Measurements from ENCODE around the gene DYNC1H1. TPM values are rescaled to one million over a fixed set of nuclear protein-coding genes. Genes with fewer than 3 reads are reported as not detected.

The DYNC1H1 gene
- total and polyA plus RNA-seq, 2 of the 13 experiments (the other 11 are each of a cell fraction or from before 2014, with no cell fraction given) = 74.4 to 239 TPM

DNA sequence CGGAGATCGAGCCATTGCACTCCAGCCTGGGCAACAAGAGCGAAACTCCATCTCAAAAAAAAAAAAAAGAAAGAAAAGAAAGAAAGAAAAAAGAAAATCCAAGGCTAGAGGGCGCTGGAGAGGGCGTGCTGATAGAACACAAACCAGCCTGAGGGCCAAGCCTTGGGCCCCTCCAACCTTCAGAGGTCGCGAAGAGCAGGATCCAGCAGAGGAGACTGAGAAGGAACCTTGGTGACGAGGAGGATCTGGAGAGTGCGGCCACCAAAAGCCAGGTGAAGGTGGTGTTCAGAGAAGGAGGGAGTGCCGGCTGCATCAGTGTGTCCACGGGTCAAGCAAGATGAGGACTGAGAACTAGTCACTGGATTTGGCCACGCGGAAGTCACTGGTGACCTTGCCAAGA is 4.1 kb upstream of the DYNC1H1 start (continued):
- TF ChIP-seq, protein P1, sequence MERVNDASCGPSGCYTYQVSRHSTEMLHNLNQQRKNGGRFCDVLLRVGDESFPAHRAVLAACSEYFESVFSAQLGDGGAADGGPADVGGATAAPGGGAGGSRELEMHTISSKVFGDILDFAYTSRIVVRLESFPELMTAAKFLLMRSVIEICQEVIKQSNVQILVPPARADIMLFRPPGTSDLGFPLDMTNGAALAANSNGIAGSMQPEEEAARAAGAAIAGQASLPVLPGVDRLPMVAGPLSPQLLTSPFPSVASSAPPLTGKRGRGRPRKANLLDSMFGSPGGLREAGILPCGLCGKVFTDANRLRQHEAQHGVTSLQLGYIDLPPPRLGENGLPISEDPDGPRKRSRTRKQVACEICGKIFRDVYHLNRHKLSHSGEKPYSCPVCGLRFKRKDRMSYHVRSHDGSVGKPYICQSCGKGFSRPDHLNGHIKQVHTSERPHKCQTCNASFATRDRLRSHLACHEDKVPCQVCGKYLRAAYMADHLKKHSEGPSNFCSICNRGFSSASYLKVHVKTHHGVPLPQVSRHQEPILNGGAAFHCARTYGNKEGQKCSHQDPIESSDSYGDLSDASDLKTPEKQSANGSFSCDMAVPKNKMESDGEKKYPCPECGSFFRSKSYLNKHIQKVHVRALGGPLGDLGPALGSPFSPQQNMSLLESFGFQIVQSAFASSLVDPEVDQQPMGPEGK (CRISPR knock-in tag; IDR thresholded peaks at IDR 0.05) = no peak
- TF ChIP-seq ZNF431 (CRISPR knock-in tag; IDR thresholded peaks at IDR 0.05; ENCODE audit: borderline replicate concordance, low read depth) = no peak
- TF ChIP-seq, protein P2, sequence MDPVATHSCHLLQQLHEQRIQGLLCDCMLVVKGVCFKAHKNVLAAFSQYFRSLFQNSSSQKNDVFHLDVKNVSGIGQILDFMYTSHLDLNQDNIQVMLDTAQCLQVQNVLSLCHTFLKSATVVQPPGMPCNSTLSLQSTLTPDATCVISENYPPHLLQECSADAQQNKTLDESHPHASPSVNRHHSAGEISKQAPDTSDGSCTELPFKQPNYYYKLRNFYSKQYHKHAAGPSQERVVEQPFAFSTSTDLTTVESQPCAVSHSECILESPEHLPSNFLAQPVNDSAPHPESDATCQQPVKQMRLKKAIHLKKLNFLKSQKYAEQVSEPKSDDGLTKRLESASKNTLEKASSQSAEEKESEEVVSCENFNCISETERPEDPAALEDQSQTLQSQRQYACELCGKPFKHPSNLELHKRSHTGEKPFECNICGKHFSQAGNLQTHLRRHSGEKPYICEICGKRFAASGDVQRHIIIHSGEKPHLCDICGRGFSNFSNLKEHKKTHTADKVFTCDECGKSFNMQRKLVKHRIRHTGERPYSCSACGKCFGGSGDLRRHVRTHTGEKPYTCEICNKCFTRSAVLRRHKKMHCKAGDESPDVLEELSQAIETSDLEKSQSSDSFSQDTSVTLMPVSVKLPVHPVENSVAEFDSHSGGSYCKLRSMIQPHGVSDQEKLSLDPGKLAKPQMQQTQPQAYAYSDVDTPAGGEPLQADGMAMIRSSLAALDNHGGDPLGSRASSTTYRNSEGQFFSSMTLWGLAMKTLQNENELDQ (CRISPR knock-in tag; IDR thresholded peaks at IDR 0.05; ENCODE audit: borderline replicate concordance) = no peak
- TF ChIP-seq, protein P3, sequence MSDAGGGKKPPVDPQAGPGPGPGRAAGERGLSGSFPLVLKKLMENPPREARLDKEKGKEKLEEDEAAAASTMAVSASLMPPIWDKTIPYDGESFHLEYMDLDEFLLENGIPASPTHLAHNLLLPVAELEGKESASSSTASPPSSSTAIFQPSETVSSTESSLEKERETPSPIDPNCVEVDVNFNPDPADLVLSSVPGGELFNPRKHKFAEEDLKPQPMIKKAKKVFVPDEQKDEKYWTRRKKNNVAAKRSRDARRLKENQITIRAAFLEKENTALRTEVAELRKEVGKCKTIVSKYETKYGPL (CRISPR knock-in tag; IDR thresholded peaks at IDR 0.05) = no peak
- TF ChIP-seq PAF1 (CRISPR knock-in tag; IDR thresholded peaks at IDR 0.05) = no peak
- no peak for TF ChIP-seq ZNF839 (CRISPR knock-in tag; IDR thresholded peaks at IDR 0.05; ENCODE audit: borderline replicate concordance)
- no peak for TF ChIP-seq LCORL (IDR thresholded peaks at IDR 0.05)
- TF ChIP-seq LCORL (CRISPR knock-in tag; IDR thresholded peaks at IDR 0.05) = no peak
- no peak for TF ChIP-seq AGO1 (IDR thresholded peaks at IDR 0.05; ENCODE audit: low read depth, low read length, poor library complexity, severe bottlenecking)
- no peak for TF ChIP-seq ZEB1 (IDR thresholded peaks at IDR 0.05; ENCODE audit: insufficient replicate concordance, low read depth)
- no peak for TF ChIP-seq NAIF1 (CRISPR knock-in tag; IDR thresholded peaks at IDR 0.05; ENCODE audit: borderline replicate concordance)
- TF ChIP-seq, protein P4, sequence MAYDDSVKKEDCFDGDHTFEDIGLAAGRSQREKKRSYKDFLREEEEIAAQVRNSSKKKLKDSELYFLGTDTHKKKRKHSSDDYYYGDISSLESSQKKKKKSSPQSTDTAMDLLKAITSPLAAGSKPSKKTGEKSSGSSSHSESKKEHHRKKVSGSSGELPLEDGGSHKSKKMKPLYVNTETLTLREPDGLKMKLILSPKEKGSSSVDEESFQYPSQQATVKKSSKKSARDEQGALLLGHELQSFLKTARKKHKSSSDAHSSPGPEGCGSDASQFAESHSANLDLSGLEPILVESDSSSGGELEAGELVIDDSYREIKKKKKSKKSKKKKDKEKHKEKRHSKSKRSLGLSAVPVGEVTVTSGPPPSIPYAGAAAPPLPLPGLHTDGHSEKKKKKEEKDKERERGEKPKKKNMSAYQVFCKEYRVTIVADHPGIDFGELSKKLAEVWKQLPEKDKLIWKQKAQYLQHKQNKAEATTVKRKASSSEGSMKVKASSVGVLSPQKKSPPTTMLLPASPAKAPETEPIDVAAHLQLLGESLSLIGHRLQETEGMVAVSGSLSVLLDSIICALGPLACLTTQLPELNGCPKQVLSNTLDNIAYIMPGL (CRISPR knock-in tag; IDR thresholded peaks at IDR 0.05; ENCODE audit: borderline replicate concordance in 1 of 2, low read depth in 1 of 2) = peak in 1 of 2 experiments; percentile 55; a peak in 1 of 4 replicates
- TF ChIP-seq MZF1 (CRISPR knock-in tag; IDR thresholded peaks at IDR 0.05; ENCODE audit: borderline replicate concordance) = no peak
- TF ChIP-seq KDM6A (CRISPR knock-in tag; IDR thresholded peaks at IDR 0.05; ENCODE audit: low read depth) = no peak
- TF ChIP-seq U2AF2 (IDR thresholded peaks at IDR 0.05; ENCODE audit: low read depth, low read length) = no peak
- TF ChIP-seq, protein P5, sequence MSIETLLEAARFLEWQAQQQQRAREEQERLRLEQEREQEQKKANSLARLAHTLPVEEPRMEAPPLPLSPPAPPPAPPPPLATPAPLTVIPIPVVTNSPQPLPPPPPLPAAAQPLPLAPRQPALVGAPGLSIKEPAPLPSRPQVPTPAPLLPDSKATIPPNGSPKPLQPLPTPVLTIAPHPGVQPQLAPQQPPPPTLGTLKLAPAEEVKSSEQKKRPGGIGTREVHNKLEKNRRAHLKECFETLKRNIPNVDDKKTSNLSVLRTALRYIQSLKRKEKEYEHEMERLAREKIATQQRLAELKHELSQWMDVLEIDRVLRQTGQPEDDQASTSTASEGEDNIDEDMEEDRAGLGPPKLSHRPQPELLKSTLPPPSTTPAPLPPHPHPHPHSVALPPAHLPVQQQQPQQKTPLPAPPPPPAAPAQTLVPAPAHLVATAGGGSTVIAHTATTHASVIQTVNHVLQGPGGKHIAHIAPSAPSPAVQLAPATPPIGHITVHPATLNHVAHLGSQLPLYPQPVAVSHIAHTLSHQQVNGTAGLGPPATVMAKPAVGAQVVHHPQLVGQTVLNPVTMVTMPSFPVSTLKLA (IDR thresholded peaks at IDR 0.05) = 0 out of 2 replicates have a peak, but pooled peaks have one; percentile 0
- TF ChIP-seq, protein P6, sequence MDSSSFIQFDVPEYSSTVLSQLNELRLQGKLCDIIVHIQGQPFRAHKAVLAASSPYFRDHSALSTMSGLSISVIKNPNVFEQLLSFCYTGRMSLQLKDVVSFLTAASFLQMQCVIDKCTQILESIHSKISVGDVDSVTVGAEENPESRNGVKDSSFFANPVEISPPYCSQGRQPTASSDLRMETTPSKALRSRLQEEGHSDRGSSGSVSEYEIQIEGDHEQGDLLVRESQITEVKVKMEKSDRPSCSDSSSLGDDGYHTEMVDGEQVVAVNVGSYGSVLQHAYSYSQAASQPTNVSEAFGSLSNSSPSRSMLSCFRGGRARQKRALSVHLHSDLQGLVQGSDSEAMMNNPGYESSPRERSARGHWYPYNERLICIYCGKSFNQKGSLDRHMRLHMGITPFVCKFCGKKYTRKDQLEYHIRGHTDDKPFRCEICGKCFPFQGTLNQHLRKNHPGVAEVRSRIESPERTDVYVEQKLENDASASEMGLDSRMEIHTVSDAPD (CRISPR knock-in tag; IDR thresholded peaks at IDR 0.05) = no peak
